Adipocyte (in vitro differentiated cells): ENCODE results near the gene NDUFB2.
"Not testable (repeated sequence)": the region's sequence is repeated elsewhere in the genome, so short reads cannot be mapped to it uniquely, and the experiment has no call there.

ENCODE experiments used
- DNase-seq: peaks from one replicate; pipeline ENCODE4 v3.0.0-alpha.2; 2015; ENCODE audit warnings: low read depth
- H3K27me3 ChIP-seq: replicated peaks from 2 replicates; pipeline ENCODE4 v1.7.0; 2013; ENCODE audit warnings: mild to moderate bottlenecking, low read length, moderate library complexity; ENCODE audit not compliant: control insufficient read depth, insufficient read depth
- H3K36me3 ChIP-seq: 2 replicates; pipeline ENCODE4 v1.7.0; 2013; ENCODE audit warnings: low read length, mild to moderate bottlenecking, moderate library complexity; ENCODE audit not compliant: control insufficient read depth, insufficient read depth, severe bottlenecking
- H3K4me1 ChIP-seq: 2 replicates; pipeline ENCODE4 v1.7.0; 2013; ENCODE audit warnings: mild to moderate bottlenecking, low read length, moderate library complexity; ENCODE audit not compliant: control insufficient read depth, insufficient read depth
- H3K4me3 ChIP-seq: 2 replicates; pipeline ENCODE4 v1.7.0; 2013; ENCODE audit warnings: mild to moderate bottlenecking, low read length, moderate library complexity
- H3K9ac ChIP-seq: 2 replicates; pipeline ENCODE4 v1.7.0; 2013; ENCODE audit warnings: mild to moderate bottlenecking, low read length, moderate library complexity
- H3K9me3 ChIP-seq: 2 replicates; pipeline ENCODE4 v1.7.0; 2013; ENCODE audit warnings: mild to moderate bottlenecking, low read length, moderate library complexity; ENCODE audit not compliant: control insufficient read depth

The NDUFB2 gene

DNA sequence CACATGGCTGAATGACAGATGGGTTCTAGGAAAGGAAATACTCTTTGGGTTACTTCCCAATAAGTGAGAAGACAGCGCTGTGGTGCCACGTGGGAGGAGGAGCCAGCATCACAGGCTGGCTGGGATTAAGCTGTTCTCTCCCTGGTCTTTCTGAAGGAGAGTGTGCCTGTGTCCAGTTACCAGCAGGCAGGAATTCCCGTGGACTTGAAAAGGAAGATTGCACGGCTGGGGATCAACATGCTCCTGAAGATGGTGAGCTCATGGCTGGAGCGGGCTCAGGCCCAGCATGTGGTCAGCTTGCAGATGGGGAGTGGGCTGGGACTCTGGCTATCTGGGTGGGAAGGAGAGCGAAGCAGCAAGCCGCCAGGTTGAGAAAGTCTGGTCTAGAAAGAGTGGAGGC lies 15.6 kb upstream of the NDUFB2 start:
- peaks cover 41% of the 10 kb centered on the region for H3K36me3 ChIP-seq
- no peak for DNase-seq
- no peak overlapping the region for H3K9ac ChIP-seq
- no peaks in the 10 kb centered on the region for H3K27me3 ChIP-seq
- H3K9me3 ChIP-seq = no peaks in the 10 kb centered on the region
- H3K4me1 ChIP-seq = peaks cover under 1% of the 10 kb centered on the region
- H3K4me3 ChIP-seq = no peak overlapping the region

DNA sequence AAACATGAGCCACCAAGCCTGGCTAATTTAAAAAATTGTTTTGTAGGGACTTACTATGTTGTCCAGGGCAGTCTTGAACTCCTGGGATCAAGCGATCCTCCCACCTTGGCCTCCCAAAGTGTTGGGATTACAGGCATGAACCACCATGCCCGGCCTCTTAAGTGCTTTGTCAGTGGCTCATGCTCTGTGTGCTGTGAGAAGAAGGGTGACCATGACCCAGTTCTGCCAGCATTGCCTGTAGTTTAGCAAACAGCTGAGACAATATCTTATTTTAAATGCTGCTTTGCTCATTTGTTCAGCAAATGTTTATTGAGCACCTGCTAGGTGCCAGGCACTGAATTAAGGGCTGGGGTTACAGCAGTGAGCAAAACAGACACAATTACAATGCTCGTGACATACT lies 14.7 kb upstream of the NDUFB2 start:
- H3K9me3 ChIP-seq = no peaks in the 10 kb centered on the region
- H3K4me1 ChIP-seq = no peaks in the 10 kb centered on the region
- DNase-seq = no peak
- no peaks in the 10 kb centered on the region for H3K27me3 ChIP-seq
- no peak overlapping the region for H3K9ac ChIP-seq
- peaks cover 39% of the 10 kb centered on the region for H3K36me3 ChIP-seq
- H3K4me3 ChIP-seq = no peak overlapping the region

DNA sequence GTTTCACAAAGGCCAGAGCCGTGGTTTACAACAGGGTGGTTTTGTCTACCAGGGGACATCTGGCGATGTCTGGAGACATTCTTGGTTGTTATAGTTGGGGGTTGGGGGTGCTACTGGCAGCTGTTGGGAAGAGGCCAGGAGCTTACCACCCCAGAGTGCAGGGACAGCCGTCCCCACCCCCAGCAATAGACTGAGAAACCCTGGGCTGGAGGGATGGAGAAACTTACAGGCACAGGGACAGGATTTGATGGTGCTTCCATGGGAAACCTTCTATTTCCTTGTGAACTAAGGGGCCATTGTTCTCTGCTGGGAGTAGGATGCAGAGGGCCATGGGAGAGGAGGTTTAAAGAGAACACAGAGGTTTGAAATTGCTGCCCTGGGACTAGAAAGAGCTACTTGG lies 12.9 kb upstream of the NDUFB2 start:
- DNase-seq = no peak
- no peaks in the 10 kb centered on the region for H3K9me3 ChIP-seq
- no peak overlapping the region for H3K4me3 ChIP-seq
- H3K4me1 ChIP-seq = no peaks in the 10 kb centered on the region
- no peak overlapping the region for H3K9ac ChIP-seq
- peaks cover 46% of the 10 kb centered on the region for H3K36me3 ChIP-seq
- H3K27me3 ChIP-seq = no peaks in the 10 kb centered on the region

DNA sequence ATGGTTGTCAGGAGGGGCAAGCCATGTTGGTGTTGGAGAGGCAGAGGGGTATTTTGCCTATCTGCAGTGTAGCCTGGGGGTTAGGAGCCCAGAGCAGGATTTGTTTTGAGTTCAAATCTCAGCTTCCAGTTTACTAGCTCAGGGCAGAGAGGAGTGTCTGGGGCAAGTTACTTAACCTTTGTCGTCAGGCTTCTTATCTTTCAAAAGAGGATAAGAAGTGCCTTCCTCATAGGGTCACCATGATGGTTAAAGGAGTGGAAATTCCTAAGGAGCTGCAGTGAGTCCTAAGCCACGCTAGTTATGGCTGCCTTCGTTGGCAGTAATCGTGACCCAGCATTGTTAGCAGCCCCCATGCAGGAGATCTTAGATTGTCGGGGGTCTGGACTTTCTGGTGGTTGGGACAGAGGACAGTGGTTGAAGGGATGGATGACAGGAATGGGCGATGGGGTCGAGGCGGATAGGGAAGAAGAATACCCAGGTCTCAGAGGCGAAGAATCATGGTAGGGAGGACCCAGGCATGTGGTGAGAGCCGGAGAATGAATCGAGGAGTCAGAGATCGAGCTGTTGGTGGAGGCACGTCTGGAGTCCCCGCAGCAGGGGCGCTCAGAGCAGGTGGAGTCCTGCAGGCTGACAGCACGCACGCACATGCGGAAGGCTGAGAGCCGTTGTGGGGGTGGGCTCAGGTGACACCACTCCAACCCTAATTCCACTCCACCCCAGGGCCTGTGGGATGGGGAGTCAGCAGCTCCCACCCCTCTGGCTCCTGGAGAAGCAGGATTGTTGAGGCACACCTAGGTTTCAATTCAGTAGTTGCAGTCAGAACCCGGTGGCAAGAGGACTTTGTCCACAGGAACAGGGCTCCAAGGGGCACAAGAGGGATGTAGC lies 12.2 kb upstream of the NDUFB2 start:
- DNase-seq = no peak
- Histone ChIP-seq H3K9ac (no peak overlapping the region), H3K36me3 (peaks cover 42% of the 10 kb centered on the region)

DNA sequence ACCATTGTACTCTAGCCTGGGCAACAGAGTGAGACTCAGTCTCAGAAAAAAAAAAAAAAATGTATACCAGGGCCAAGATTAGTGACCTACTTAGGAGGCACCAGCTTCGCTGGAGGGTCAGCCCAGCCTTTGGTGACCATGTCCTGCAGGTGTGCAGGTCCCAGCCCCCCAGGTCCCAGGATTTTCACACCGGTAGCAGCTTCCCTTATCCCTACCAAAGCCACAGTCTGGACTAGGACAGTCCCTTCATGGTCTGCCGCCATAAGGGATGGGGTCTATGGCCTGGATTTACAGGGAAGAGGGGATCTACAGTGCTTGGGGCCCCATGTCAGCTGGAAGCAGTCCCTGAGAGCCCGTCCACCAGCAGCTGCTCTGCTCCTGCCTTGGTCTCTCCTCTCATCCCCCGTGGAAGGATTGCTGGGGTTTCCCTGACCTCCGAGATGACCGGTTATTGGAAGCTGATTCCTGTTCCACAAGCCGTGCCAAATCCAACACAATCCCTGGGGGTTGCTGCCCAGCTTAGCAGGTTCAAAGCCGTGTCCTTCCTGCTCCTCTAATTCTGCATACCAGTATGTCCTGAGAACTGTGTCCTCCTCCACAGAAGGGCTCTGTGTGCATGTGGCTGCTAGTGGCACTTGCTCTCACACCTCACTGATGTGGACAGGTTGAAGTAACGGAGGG lies 11.0 kb upstream of the NDUFB2 start:
- no peak overlapping the region for H3K4me3 ChIP-seq
- no peaks in the 10 kb centered on the region for H3K4me1 ChIP-seq
- H3K36me3 ChIP-seq = peaks cover 44% of the 10 kb centered on the region
- H3K9ac ChIP-seq = no peak overlapping the region
- no peaks in the 10 kb centered on the region for H3K27me3 ChIP-seq
- no peak for DNase-seq
- H3K9me3 ChIP-seq = no peaks in the 10 kb centered on the region

More for the DNA sequence above, 12.2 kb upstream of the NDUFB2 start:
- Histone ChIP-seq H3K27me3 (no peaks in the 10 kb centered on the region), H3K4me3 (no peak overlapping the region), H3K4me1 (no peaks in the 10 kb centered on the region), H3K9me3 (no peaks in the 10 kb centered on the region)

DNA sequence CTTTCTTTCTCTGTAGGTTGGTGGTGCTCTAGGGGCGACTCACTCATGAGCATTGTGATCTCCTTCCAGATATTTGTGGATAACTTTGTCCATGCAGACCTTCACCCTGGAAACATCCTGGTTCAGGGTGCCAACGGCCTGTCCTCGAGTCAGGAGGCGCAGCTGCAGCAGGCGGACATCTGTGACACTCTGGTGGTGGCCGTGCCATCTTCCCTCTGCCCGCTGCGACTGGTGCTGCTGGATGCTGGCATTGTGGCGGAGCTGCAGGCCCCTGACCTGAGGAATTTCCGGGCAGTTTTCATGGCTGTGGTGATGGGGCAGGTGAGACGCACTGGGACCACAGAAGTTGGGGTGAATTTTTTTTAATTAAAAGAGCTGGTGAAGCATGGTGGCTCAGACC lies 9.6 kb upstream of the NDUFB2 start:
- Histone ChIP-seq H3K36me3 (peaks cover 47% of the 10 kb centered on the region), H3K4me3 (no peak overlapping the region), H3K9ac (no peak overlapping the region), H3K4me1 (no peaks in the 10 kb centered on the region), H3K9me3 (no peaks in the 10 kb centered on the region), H3K27me3 (no peaks in the 10 kb centered on the region)
- no peak for DNase-seq

DNA sequence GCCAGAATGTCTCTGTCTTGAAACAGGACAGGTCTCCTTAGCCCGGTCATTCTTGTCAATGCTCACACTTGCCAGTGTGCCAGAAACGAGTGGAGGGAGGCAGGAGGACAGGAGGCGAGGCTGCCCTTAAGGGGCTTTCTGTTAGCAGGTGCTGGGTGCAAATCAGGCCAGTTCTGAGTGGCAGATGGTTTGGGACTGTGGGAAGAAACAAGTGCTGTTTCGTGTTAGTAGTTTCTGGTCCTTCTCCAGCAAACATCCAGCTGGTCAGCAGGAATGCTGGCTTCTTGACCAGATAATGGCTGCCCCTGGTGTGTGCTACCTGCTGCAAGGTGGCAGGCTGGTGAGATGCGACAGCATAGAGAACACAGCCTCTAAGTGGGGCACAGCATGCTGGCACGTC lies 8.2 kb upstream of the NDUFB2 start:
- H3K9ac ChIP-seq = no peak overlapping the region
- no peaks in the 10 kb centered on the region for H3K9me3 ChIP-seq
- H3K36me3 ChIP-seq = peaks cover 47% of the 10 kb centered on the region
- no peaks in the 10 kb centered on the region for H3K4me1 ChIP-seq
- no peaks in the 10 kb centered on the region for H3K27me3 ChIP-seq
- no peak overlapping the region for H3K4me3 ChIP-seq
- DNase-seq = no peak

DNA sequence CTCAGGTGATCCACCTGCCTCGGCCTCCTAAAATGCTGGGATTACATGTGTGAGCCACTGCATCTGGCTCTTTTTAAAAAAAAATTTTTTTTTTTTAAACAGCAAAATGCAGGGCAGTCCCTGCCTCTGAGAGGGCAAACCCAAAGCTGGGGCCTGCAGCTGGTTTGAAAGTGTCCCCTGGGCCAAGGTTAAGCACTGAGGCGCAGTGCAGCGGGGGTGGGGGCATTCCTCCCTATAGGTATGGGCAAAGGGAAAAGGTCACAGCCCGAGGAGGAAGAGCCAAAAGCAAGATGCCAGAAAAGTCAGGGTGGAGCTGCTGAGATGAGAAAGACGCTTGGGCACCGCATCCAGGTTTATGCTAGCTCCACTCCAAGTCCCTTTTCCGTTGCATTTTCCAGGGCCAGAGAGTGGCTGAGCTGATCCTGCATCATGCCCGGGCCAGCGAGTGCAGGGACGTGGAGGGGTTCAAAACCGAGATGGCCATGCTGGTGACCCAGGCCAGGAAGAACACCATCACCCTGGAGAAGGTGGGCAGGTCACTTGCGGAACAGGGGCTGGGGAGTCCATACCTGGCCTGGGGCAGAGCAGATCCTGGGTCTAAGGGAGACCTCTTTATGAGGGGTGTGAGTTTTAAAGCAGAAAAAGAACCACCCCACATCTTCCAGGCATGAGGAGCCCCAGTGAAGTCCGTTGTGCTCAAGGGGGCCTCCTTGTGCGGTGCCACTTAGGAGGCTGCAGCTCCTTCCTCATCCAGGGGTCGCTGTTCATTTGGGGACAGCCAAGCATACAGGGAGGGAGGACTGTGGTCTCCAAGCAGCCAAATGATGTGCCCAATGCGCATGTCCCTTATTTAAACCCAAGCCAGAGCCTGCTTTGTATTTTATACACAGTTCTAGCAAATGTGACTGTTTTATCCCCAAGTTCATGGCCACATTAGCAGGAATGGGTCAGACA lies 7.0 kb upstream of the NDUFB2 start:
- no peak for DNase-seq
- Histone ChIP-seq H3K9ac (no peak overlapping the region), H3K4me1 (no peaks in the 10 kb centered on the region), H3K4me3 (no peak overlapping the region), H3K27me3 (no peaks in the 10 kb centered on the region), H3K36me3 (peaks cover 37% of the 10 kb centered on the region), H3K9me3 (no peaks in the 10 kb centered on the region)

DNA sequence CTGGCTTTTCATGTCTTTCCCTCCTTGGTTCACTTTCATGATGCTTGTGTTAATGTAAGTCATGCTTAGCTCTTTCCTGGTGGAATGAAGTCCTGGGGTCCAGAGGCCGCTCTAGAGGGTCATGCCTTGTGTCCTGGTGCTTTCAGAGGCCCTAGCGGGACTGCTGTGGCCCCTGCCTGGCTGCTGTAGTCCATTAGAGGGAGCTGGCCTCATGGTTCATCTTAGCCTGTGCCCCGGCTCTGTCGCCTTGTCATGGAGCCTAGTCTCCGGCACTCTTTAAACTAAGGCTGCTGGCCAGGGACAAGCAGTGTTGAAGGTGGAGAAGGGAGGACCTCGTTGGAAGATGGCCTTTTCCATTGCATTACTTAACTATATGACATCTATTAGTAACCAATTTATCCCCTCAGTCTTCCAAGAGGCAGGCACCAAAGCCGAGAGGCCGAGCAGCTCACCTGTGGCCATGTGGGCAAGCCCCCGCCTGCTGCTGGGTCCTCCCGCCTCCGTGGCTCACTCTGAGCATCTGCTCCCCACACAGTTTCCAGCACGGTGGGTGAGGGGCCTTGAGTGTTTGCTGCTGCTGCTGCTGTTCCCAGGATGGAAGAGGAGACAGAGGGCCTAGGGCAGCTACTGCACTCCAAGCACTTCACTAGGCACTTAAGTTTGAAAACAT lies 5.0 kb upstream of the NDUFB2 start:
- H3K4me1 ChIP-seq = peaks cover 8% of the 10 kb centered on the region
- H3K36me3 ChIP-seq = peaks cover 36% of the 10 kb centered on the region
- H3K27me3 ChIP-seq = no peaks in the 10 kb centered on the region
- no peak for DNase-seq
- no peak overlapping the region for H3K9ac ChIP-seq
- no peaks in the 10 kb centered on the region for H3K9me3 ChIP-seq
- no peak overlapping the region for H3K4me3 ChIP-seq

DNA sequence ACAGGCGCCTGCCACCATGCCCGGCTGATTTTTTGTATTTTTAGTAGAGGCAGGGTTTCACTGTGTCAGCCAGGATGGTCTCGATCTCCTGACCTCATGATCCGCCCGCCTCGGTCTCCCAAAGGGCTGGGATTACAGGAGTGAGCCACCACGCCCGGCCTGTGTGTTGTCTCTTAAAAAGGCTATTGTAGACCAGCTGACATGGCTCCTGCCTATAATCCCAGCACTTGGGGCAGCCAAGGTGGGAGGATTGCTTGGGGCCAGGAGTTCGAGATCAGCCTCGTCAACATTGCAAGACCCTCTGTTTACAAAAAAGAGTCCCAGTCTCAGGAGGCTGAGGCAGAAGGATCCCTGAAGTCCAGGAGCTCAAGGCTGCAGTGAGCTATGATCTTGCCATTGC lies 2.7 kb upstream of the NDUFB2 start:
- H3K4me3 ChIP-seq, DNase-seq, H3K9ac ChIP-seq, H3K9me3 ChIP-seq, H3K27me3 ChIP-seq: not testable (repeated sequence)
- H3K36me3 ChIP-seq = peaks cover 26% of the 10 kb centered on the region
- peaks cover 18% of the 10 kb centered on the region for H3K4me1 ChIP-seq
